C4-2B (cell line): ENCODE results near the gene SKI.

Experiments
- ZFX ChIP-seq: fragments of 450-650 bp; IDR thresholded peaks from 2 replicates; pipeline ENCODE4 v1.6.1; 2017
- TF ChIP-seq, protein P1 (sequence below): fragments of 450-650 bp; conservative IDR thresholded peaks from 2 replicates; pipeline ENCODE4 v1.5.1; 2017; ENCODE audit warnings: mild to moderate bottlenecking

DNA sequence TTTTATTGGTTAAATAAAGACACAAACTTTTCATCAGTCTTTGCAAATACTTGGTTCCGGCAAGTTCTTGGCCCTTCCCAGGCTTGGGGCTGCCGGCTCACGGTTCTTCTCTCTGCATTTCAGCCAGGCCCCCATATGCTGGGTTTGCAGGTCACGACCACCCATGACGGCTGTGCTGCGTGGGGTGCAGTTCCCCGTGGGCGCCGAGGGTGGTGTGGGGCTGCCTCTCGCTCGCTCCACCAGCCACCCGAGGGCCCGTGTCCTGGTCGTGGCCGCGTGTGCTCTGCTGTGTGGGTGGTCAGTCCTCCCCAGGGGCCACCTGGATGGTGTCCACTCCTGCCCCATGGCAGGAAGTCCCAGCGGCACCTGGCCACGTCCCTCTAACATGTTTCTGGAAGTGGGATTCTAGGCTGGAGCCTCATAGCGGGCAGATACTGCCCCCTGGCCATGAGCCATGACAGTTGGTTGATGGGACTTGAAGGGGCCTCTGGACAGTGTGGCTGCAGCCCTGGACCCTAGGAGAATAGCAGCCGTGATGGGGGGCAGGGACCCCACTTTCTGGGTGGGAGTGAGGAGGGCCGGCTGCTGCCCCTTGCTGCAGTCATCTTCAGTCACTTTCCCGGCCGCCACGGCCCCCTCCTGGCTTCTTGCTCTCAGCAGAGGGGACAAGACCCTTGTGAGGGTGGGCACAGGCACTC lies 46.3 kb downstream of the SKI start:
- TF ChIP-seq, protein P1, sequence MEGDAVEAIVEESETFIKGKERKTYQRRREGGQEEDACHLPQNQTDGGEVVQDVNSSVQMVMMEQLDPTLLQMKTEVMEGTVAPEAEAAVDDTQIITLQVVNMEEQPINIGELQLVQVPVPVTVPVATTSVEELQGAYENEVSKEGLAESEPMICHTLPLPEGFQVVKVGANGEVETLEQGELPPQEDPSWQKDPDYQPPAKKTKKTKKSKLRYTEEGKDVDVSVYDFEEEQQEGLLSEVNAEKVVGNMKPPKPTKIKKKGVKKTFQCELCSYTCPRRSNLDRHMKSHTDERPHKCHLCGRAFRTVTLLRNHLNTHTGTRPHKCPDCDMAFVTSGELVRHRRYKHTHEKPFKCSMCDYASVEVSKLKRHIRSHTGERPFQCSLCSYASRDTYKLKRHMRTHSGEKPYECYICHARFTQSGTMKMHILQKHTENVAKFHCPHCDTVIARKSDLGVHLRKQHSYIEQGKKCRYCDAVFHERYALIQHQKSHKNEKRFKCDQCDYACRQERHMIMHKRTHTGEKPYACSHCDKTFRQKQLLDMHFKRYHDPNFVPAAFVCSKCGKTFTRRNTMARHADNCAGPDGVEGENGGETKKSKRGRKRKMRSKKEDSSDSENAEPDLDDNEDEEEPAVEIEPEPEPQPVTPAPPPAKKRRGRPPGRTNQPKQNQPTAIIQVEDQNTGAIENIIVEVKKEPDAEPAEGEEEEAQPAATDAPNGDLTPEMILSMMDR, result no peak
- no peak for TF ChIP-seq ZFX
